Measurements from ENCODE around the gene PRKCA.

The PRKCA gene

GRCh38 chr17:66425756-66426396 lies 123.5 kb downstream of the PRKCA start:
- no peak for DNase-seq (ENCODE audit: insufficient read length)
- no peak for TF ChIP-seq TAF1 (IDR thresholded peaks at IDR 0.05; ENCODE audit: borderline replicate concordance, low read depth, low read length)
- TF ChIP-seq POLR2AphosphoS5 (IDR thresholded peaks at IDR 0.05; ENCODE audit: low read depth, low read length): no peak
- no peak for TF ChIP-seq POLR2A (IDR thresholded peaks at IDR 0.05; ENCODE audit: low read depth, low read length)
- FAIRE-seq: no peak

GRCh38 chr17:66426397-66427033 lies 124.1 kb downstream of the PRKCA start:
- TF ChIP-seq POLR2AphosphoS5 (IDR thresholded peaks at IDR 0.05; ENCODE audit: low read depth, low read length) (no peak), POLR2A (IDR thresholded peaks at IDR 0.05; ENCODE audit: low read depth, low read length) (no peak), TAF1 (IDR thresholded peaks at IDR 0.05; ENCODE audit: borderline replicate concordance, low read depth, low read length) (no peak)
- FAIRE-seq: no peak
- DNase-seq (ENCODE audit: insufficient read length): no peak

- DNase-seq (ENCODE audit: insufficient read length) (no peak), FAIRE-seq (no peak)
- TF ChIP-seq TAF1 (IDR thresholded peaks at IDR 0.05; ENCODE audit: borderline replicate concordance, low read depth, low read length): no peak
- no peak for TF ChIP-seq POLR2A (IDR thresholded peaks at IDR 0.05; ENCODE audit: low read depth, low read length)
- TF ChIP-seq POLR2AphosphoS5 (IDR thresholded peaks at IDR 0.05; ENCODE audit: low read depth, low read length): no peak
Observed at GRCh38 chr17:66427134-66427533, 124.7 kb downstream of the PRKCA start.

GRCh38 chr17:66429680-66430079 lies 127.3 kb downstream of the PRKCA start:
- TF ChIP-seq TAF1 (IDR thresholded peaks at IDR 0.05; ENCODE audit: borderline replicate concordance, low read depth, low read length): no peak
- no peak for TF ChIP-seq POLR2A (IDR thresholded peaks at IDR 0.05; ENCODE audit: low read depth, low read length)
- FAIRE-seq: no peak
- DNase-seq (ENCODE audit: insufficient read length): no peak

GRCh38 chr17:66430846-66431795 lies 128.7 kb downstream of the PRKCA start:
- TF ChIP-seq TAF1 (IDR thresholded peaks at IDR 0.05; ENCODE audit: borderline replicate concordance, low read depth, low read length): no peak
- TF ChIP-seq POLR2AphosphoS5 (IDR thresholded peaks at IDR 0.05; ENCODE audit: low read depth, low read length): no peak
- TF ChIP-seq POLR2A (IDR thresholded peaks at IDR 0.05; ENCODE audit: low read depth, low read length): no peak
- no peak for DNase-seq (ENCODE audit: insufficient read length)
- no peak for FAIRE-seq

GRCh38 chr17:66431910-66432309 lies 129.5 kb downstream of the PRKCA start:
- FAIRE-seq: no peak
- TF ChIP-seq TAF1 (IDR thresholded peaks at IDR 0.05; ENCODE audit: borderline replicate concordance, low read depth, low read length): no peak
- DNase-seq (ENCODE audit: insufficient read length): no peak

- FAIRE-seq (no peak), DNase-seq (ENCODE audit: insufficient read length) (no peak)
- TF ChIP-seq POLR2AphosphoS5 (IDR thresholded peaks at IDR 0.05; ENCODE audit: low read depth, low read length) (no peak), TAF1 (IDR thresholded peaks at IDR 0.05; ENCODE audit: borderline replicate concordance, low read depth, low read length) (no peak)
Observed at GRCh38 chr17:66432411-66432957, 130.1 kb downstream of the PRKCA start.

- FAIRE-seq (no peak), DNase-seq (ENCODE audit: insufficient read length) (no peak)
- TF ChIP-seq TAF1 (IDR thresholded peaks at IDR 0.05; ENCODE audit: borderline replicate concordance, low read depth, low read length): no peak
Observed at GRCh38 chr17:66432996-66433551, 130.7 kb downstream of the PRKCA start.

GRCh38 chr17:66435182-66435581 lies 132.8 kb downstream of the PRKCA start:
- no peak for TF ChIP-seq TAF1 (IDR thresholded peaks at IDR 0.05; ENCODE audit: borderline replicate concordance, low read depth, low read length)
- no peak for TF ChIP-seq POLR2A (IDR thresholded peaks at IDR 0.05; ENCODE audit: low read depth, low read length)
- TF ChIP-seq POLR2AphosphoS5 (IDR thresholded peaks at IDR 0.05; ENCODE audit: low read depth, low read length): no peak
- no peak for FAIRE-seq

GRCh38 chr17:66436631-66437030 lies 134.2 kb downstream of the PRKCA start:
- TF ChIP-seq POLR2A (IDR thresholded peaks at IDR 0.05; ENCODE audit: low read depth, low read length): no peak
- TF ChIP-seq TAF1 (IDR thresholded peaks at IDR 0.05; ENCODE audit: borderline replicate concordance, low read depth, low read length): no peak
- TF ChIP-seq POLR2AphosphoS5 (IDR thresholded peaks at IDR 0.05; ENCODE audit: low read depth, low read length): no peak
- no peak for FAIRE-seq
- no peak for DNase-seq (ENCODE audit: insufficient read length)

More at GRCh38 chr17:66435182-66435581, 132.8 kb downstream of the PRKCA start:
- DNase-seq (ENCODE audit: insufficient read length): no peak

GRCh38 chr17:66437476-66438026 lies 135.1 kb downstream of the PRKCA start:
- no peak for FAIRE-seq
- DNase-seq (ENCODE audit: insufficient read length): no peak
- TF ChIP-seq POLR2A (IDR thresholded peaks at IDR 0.05; ENCODE audit: low read depth, low read length): no peak
- TF ChIP-seq POLR2AphosphoS5 (IDR thresholded peaks at IDR 0.05; ENCODE audit: low read depth, low read length): no peak
- TF ChIP-seq TAF1 (IDR thresholded peaks at IDR 0.05; ENCODE audit: borderline replicate concordance, low read depth, low read length): no peak
